Transverse colon (tissue), 4 donors: Measurements from ENCODE around the gene MBTPS1. TPM values are rescaled to one million over a fixed set of nuclear protein-coding genes. Genes with fewer than 3 reads are reported as not detected.

Experiments
- DNase-seq: peaks from one replicate; pipeline ENCODE4 v3.0.0-alpha.2; 2019
- H3K27ac ChIP-seq, 4 donors: fragments of 200-600 bp; sonication (generic); 2 replicates each; pipeline ENCODE4 v1.5.1; 2016 to 2018; ENCODE audit warnings: inconsistent platforms in 4 of 4
- H3K27me3 ChIP-seq: fragments of 200-600 bp; sonication (generic); 2 replicates; pipeline ENCODE4 v1.5.1; 2017; ENCODE audit warnings: inconsistent platforms
- H3K36me3 ChIP-seq, 4 donors: fragments of 200-600 bp; sonication (generic); 2 replicates each; pipeline ENCODE4 v1.5.1; 2017 to 2019; ENCODE audit warnings: inconsistent platforms in 4 of 4
- H3K4me1 ChIP-seq, 4 donors: fragments of 200-600 bp; sonication (generic); 2 replicates each; pipeline ENCODE4 v1.5.1; 2017 to 2020; ENCODE audit warnings: inconsistent platforms in 4 of 4
- H3K4me3 ChIP-seq, 4 donors: fragments of 200-600 bp; sonication (generic); 1 replicate in 1 of 4; 2 replicates in 3 of 4; pipeline versions ENCODE4 v1.5.1 to v1.6.1; 2017 to 2019; ENCODE audit warnings: inconsistent platforms in 4 of 4
- H3K9me3 ChIP-seq, 2 donors: fragments of 200-600 bp; sonication (generic); 2 replicates each; pipeline ENCODE4 v1.5.1; 2017 to 2019; ENCODE audit warnings: inconsistent platforms in 2 of 2
- EP300 ChIP-seq: sonication (generic); formaldehyde crosslinking; IDR thresholded peaks from one replicate; pipeline ENCODE4 v1.6.1; 2017; ENCODE audit warnings: antibody characterized with exemption, low read depth
- POLR2A ChIP-seq: fragments of 450-650 bp; IDR thresholded peaks from one replicate; pipeline ENCODE4 v1.6.1; 2016; ENCODE audit warnings: antibody characterized with exemption, mild to moderate bottlenecking, moderate library complexity
- POLR2AphosphoS5 ChIP-seq, 3 donors: sonication (generic); formaldehyde crosslinking; IDR thresholded peaks; one replicate each; pipeline ENCODE4 v1.6.1; 2016; ENCODE audit warnings: antibody characterized with exemption in 3 of 3
- whole genome bisulfite sequencing, 2 donors: methylation state at CpG; one replicate each; pipeline ENCODE4 v1.1.5; 2018; ENCODE audit warnings: low coverage in 1 of 2; 5-methylcytosine and 5-hydroxymethylcytosine counted together
- in situ Hi-C, 4 donors: fragments of 200-750 bp; cut with MboI; loops; one replicate each; pipeline versions ENCODE4 v1.15.0 to v1.15.1; 2017; ENCODE audit warnings: low sequenced_read_pairs in 3 of 4, low pct_ligation_motif_present in 1 of 4, low pct_unique_long_range_greater_than_20kb in 1 of 4
- intact Hi-C: fragments of 100-400 bp; cut with DNase I; formaldehyde crosslinking; loops from one replicate; pipeline ENCODE4 v1.15.1; 2023; ENCODE audit warnings: low total_unique reads
- total RNA-seq, 4 donors: library from RNA; depleted of rRNA; stranded (reverse); fragments of >200 nt; gene quantifications; one replicate each; pipeline ENCODE4 v1.1.0, GENCODE V29; 2016
- TF ChIP-seq, protein P1 (sequence below), 5 experiments: fragments of 200-600 bp in 3 of 5; fragments of 450-650 bp in 2 of 5; sonication (generic) in 3 of 5; IDR thresholded peaks; 1 replicate in 2 of 5; 2 replicates in 3 of 5; pipeline ENCODE4 v1.5.1; 2016 to 2017; ENCODE audit warnings: antibody characterized with exemption in 5 of 5, inconsistent platforms in 3 of 5, mild to moderate bottlenecking in 2 of 5, moderate library complexity in 1 of 5

MBTPS1 gene
- total RNA-seq, 4 donors from 2014 or later = 53.7 to 110 (median 97.0) TPM

GRCh38 chr16:84024854-84025253, 91.9 kb downstream of the MBTPS1 start:
- in situ Hi-C loops = no loop called here
- H3K9me3 ChIP-seq = peaks cover 0 to 7% of the 10 kb centered on the region in 2 donors
- intact Hi-C loops = no loop called here
- WGBS, 2 donors = 27 to 67% methylated on average over 3 to 9 of the region's 9 CpGs
- no peak overlapping the region for H3K27ac ChIP-seq
- H3K4me1 ChIP-seq = no peaks in the 10 kb centered on the region
- no peaks in the 10 kb centered on the region for H3K36me3 ChIP-seq
- no peak for DNase-seq
- TF ChIP-seq POLR2A (no peak), POLR2AphosphoS5 (IDR thresholded peaks at IDR 0.05) (no peak)
- TF ChIP-seq, protein P1, sequence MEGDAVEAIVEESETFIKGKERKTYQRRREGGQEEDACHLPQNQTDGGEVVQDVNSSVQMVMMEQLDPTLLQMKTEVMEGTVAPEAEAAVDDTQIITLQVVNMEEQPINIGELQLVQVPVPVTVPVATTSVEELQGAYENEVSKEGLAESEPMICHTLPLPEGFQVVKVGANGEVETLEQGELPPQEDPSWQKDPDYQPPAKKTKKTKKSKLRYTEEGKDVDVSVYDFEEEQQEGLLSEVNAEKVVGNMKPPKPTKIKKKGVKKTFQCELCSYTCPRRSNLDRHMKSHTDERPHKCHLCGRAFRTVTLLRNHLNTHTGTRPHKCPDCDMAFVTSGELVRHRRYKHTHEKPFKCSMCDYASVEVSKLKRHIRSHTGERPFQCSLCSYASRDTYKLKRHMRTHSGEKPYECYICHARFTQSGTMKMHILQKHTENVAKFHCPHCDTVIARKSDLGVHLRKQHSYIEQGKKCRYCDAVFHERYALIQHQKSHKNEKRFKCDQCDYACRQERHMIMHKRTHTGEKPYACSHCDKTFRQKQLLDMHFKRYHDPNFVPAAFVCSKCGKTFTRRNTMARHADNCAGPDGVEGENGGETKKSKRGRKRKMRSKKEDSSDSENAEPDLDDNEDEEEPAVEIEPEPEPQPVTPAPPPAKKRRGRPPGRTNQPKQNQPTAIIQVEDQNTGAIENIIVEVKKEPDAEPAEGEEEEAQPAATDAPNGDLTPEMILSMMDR (IDR thresholded peaks at IDR 0.05) = no peak
- H3K4me3 ChIP-seq = no peak overlapping the region
- H3K27me3 ChIP-seq = no peaks in the 10 kb centered on the region

DNA sequence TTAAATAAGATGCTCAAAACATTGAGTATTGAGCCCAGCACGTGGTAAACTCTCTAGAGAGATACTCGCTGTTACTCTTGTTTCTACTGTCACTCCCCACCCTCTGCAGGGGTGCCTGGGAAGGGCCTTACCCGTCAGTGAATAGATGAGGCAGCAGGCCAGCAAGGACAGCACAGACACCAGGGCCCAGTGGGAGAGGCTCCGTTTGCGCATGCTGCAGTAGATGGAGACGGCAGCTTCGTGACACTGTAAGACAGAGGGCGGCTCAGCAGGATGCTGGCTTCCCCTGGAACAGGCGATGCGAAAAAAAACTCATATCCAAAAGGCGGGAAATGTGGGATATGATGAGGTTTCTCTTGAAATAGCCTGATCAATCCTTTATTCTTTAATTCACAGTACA, 94.1 kb downstream of the MBTPS1 start:
- WGBS, 2 donors = 75 to 83% methylated on average over 7 to 11 of the region's 11 CpGs
- intact Hi-C loops (no loop called here), in situ Hi-C loops (no loop called here)

GRCh38 chr16:84021488-84021887, 95.3 kb downstream of the MBTPS1 start:
- H3K36me3 ChIP-seq = no peaks in the 10 kb centered on the region
- no peak overlapping the region for H3K27ac ChIP-seq
- TF ChIP-seq POLR2A (no peak), EP300 (no peak), POLR2AphosphoS5 (IDR thresholded peaks at IDR 0.05) (no peak)
- TF ChIP-seq, protein P1 (IDR thresholded peaks at IDR 0.05) = no peak
- no peak for DNase-seq
- in situ Hi-C loops (no loop called here), intact Hi-C loops (no loop called here)
- no peaks in the 10 kb centered on the region for H3K4me1 ChIP-seq
- H3K4me3 ChIP-seq = no peak overlapping the region
- WGBS, 2 donors = 86% methylated on average over 5 of the region's 5 CpGs; no CpG with 5 or more reads in 1 of the 2 donors
- H3K9me3 ChIP-seq = peaks cover 0 to 7% of the 10 kb centered on the region in 2 donors
- H3K27me3 ChIP-seq = no peaks in the 10 kb centered on the region

More for the DNA sequence above, 94.1 kb downstream of the MBTPS1 start:
- H3K4me3 ChIP-seq = no peak overlapping the region
- DNase-seq = no peak
- H3K4me1 ChIP-seq = no peaks in the 10 kb centered on the region
- H3K9me3 ChIP-seq = peaks cover 0 to 7% of the 10 kb centered on the region in 2 donors
- H3K36me3 ChIP-seq = no peaks in the 10 kb centered on the region
- no peak overlapping the region for H3K27ac ChIP-seq
- TF ChIP-seq, protein P1 (IDR thresholded peaks at IDR 0.05) = no peak
- TF ChIP-seq POLR2AphosphoS5 (IDR thresholded peaks at IDR 0.05) = no peak
- TF ChIP-seq POLR2A = no peak
- no peak for TF ChIP-seq EP300
- H3K27me3 ChIP-seq = no peaks in the 10 kb centered on the region

DNA sequence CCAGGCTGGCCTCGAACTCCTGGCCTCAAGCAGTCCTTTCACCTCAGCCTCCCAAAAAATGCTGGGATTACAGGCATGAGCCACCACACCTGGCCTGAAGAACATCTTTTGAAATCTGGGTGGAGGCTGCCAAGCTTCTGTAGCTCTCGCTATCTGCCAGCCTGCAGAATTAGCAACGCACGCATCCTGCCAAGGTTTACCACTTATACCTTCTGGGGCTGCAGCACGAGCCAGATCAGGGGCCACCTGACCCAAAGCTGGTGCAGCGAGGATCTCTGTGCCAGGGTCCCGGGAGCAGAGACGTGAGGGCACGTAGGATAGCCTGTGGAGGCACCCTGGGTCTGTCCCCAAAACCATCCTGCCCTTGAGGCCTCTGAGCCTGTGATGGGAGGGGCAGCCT, 96.4 kb downstream of the MBTPS1 start:
- Histone ChIP-seq H3K27ac (no peak overlapping the region), H3K4me1 (no peaks in the 10 kb centered on the region), H3K4me3 (no peak overlapping the region), H3K36me3 (no peaks in the 10 kb centered on the region), H3K9me3 (peaks cover 0 to 7% of the 10 kb centered on the region in 2 donors), H3K27me3 (no peaks in the 10 kb centered on the region)
- in situ Hi-C loops (no loop called here), intact Hi-C loops (no loop called here)
- 91% methylated on average over 8 of the region's 9 CpGs; no CpG with 5 or more reads in 1 of the 2 donors for WGBS, 2 donors
- DNase-seq = no peak
- TF ChIP-seq EP300 (no peak), POLR2AphosphoS5 (IDR thresholded peaks at IDR 0.05) (no peak), POLR2A (no peak)
- TF ChIP-seq, protein P1 (IDR thresholded peaks at IDR 0.05) = no peak
